IgD-negative memory B cell (primary cell): ENCODE data around the gene SLC16A8. TPM values are rescaled to one million over a fixed set of nuclear protein-coding genes. Genes with fewer than 3 reads are reported as not detected.
A peak's percentile ranks its signal among the peaks of the same experiment; 100 is the strongest.

Source experiments
- H3K27ac Mint-ChIP-seq, 3 donors: one replicate each; pipeline ENCODE4 v1.8.0; 2020 to 2022; ENCODE audit warnings: mild to moderate bottlenecking in 3 of 3, mixed read lengths in 3 of 3, moderate library complexity in 1 of 3
- H3K27me3 Mint-ChIP-seq: one replicate; pipeline ENCODE4 v1.8.0; 2021; ENCODE audit warnings: mixed read lengths
- H3K36me3 Mint-ChIP-seq: one replicate; pipeline ENCODE4 v1.8.0; 2020; ENCODE audit warnings: mild to moderate bottlenecking, mixed read lengths
- H3K4me1 Mint-ChIP-seq, 3 donors: one replicate each; pipeline ENCODE4 v1.8.0; 2020 to 2022; ENCODE audit warnings: mixed read lengths in 3 of 3, mild to moderate bottlenecking in 1 of 3
- H3K4me3 Mint-ChIP-seq, 4 donors: one replicate each; pipeline ENCODE4 v1.8.0; 2020 to 2022; ENCODE audit warnings: mild to moderate bottlenecking in 4 of 4, mixed read lengths in 4 of 4, moderate library complexity in 3 of 4
- H3K9me3 Mint-ChIP-seq, 3 donors: one replicate each; pipeline ENCODE4 v1.8.0; 2020 to 2021; ENCODE audit warnings: mixed read lengths in 3 of 3, mild to moderate bottlenecking in 1 of 3
- polyA plus RNA-seq: library from polyadenylated mRNA; unstranded; fragments of 300-500 nt; fragmentation: Illumina TruSeq; gene quantifications from one replicate; pipeline ENCODE4 v1.2.3, GENCODE V29; 2021

SLC16A8 gene
- not detected for polyA plus RNA-seq

- Mint-ChIP-seq H3K27me3 (peaks cover 22% of the 10 kb centered on the region), H3K4me1 (no peaks in the 10 kb centered on the region), H3K36me3 (no peaks in the 10 kb centered on the region), H3K4me3 (peak within 1 kb of the TSS in 1 of 4 donors; percentile 17), H3K9me3 (no peaks in the 10 kb centered on the region), H3K27ac (peak within 1 kb of the TSS in 1 of 3 donors; percentile 50)
Measured at GRCh38 chr22:38083931-38084631, at the start of gene SLC16A8. SLC16A8 (minus strand) TSS chr22:38084184; CDS start chr22:38082873, 1,311 bp downstream.

GRCh38 chr22:38133331-38133730 is 49.3 kb upstream of the SLC16A8 start:
- Mint-ChIP-seq H3K27ac (no peak overlapping the region), H3K27me3 (no peaks in the 10 kb centered on the region), H3K36me3 (peaks cover 8% of the 10 kb centered on the region), H3K4me3 (no peak overlapping the region), H3K4me1 (peaks cover 0 to 5% (median 0%) of the 10 kb centered on the region in 3 donors), H3K9me3 (no peaks in the 10 kb centered on the region)

GRCh38 chr22:38132794-38133193 is 48.8 kb upstream of the SLC16A8 start:
- peaks cover 0 to 5% (median 0%) of the 10 kb centered on the region in 3 donors for H3K4me1 Mint-ChIP-seq
- peaks cover 6% of the 10 kb centered on the region for H3K36me3 Mint-ChIP-seq
- H3K27me3 Mint-ChIP-seq = no peaks in the 10 kb centered on the region
- no peak overlapping the region for H3K4me3 Mint-ChIP-seq
- H3K9me3 Mint-ChIP-seq = no peaks in the 10 kb centered on the region
- no peak overlapping the region for H3K27ac Mint-ChIP-seq

- peaks cover 0 to 5% (median 0%) of the 10 kb centered on the region in 3 donors for H3K4me1 Mint-ChIP-seq
- H3K36me3 Mint-ChIP-seq = peaks cover 6% of the 10 kb centered on the region
- no peaks in the 10 kb centered on the region for H3K9me3 Mint-ChIP-seq
- no peaks in the 10 kb centered on the region for H3K27me3 Mint-ChIP-seq
- no peak overlapping the region for H3K4me3 Mint-ChIP-seq
- no peak overlapping the region for H3K27ac Mint-ChIP-seq
Measured at GRCh38 chr22:38132136-38132535, 48.2 kb upstream of the SLC16A8 start.

GRCh38 chr22:38131399-38131798 is 47.4 kb upstream of the SLC16A8 start:
- Mint-ChIP-seq H3K36me3 (peaks cover 6% of the 10 kb centered on the region), H3K4me3 (no peak overlapping the region), H3K27ac (no peak overlapping the region)

GRCh38 chr22:38129856-38130255 is 45.9 kb upstream of the SLC16A8 start:
- Mint-ChIP-seq H3K27me3 (no peaks in the 10 kb centered on the region), H3K9me3 (no peaks in the 10 kb centered on the region), H3K27ac (peak overlapping the region in 1 of 3 donors; percentile 80), H3K36me3 (peaks cover 3% of the 10 kb centered on the region), H3K4me1 (no peaks in the 10 kb centered on the region), H3K4me3 (no peak overlapping the region)

More at GRCh38 chr22:38131399-38131798, 47.4 kb upstream of the SLC16A8 start:
- Mint-ChIP-seq H3K27me3 (no peaks in the 10 kb centered on the region), H3K4me1 (peaks cover 0 to 5% (median 0%) of the 10 kb centered on the region in 3 donors), H3K9me3 (no peaks in the 10 kb centered on the region)

- H3K27ac Mint-ChIP-seq = no peak overlapping the region
Measured at GRCh38 chr22:38129021-38129420, 45.0 kb upstream of the SLC16A8 start.

GRCh38 chr22:38127869-38128268 is 43.9 kb upstream of the SLC16A8 start:
- peaks cover 0 to 1% (median 0%) of the 10 kb centered on the region in 3 donors for H3K4me1 Mint-ChIP-seq
- H3K27me3 Mint-ChIP-seq = no peaks in the 10 kb centered on the region
- H3K4me3 Mint-ChIP-seq = no peak overlapping the region
- H3K27ac Mint-ChIP-seq = no peak overlapping the region
- peaks cover 5% of the 10 kb centered on the region for H3K36me3 Mint-ChIP-seq
- no peaks in the 10 kb centered on the region for H3K9me3 Mint-ChIP-seq

More at GRCh38 chr22:38129021-38129420, 45.0 kb upstream of the SLC16A8 start:
- no peaks in the 10 kb centered on the region for H3K27me3 Mint-ChIP-seq
- H3K4me3 Mint-ChIP-seq = no peak overlapping the region
- H3K36me3 Mint-ChIP-seq = peaks cover 5% of the 10 kb centered on the region
- peaks cover 0 to 1% (median 0%) of the 10 kb centered on the region in 3 donors for H3K4me1 Mint-ChIP-seq
- H3K9me3 Mint-ChIP-seq = no peaks in the 10 kb centered on the region

GRCh38 chr22:38126928-38127668 is 43.1 kb upstream of the SLC16A8 start:
- Mint-ChIP-seq H3K4me3 (no peak overlapping the region), H3K4me1 (peaks cover 0 to 1% (median 0%) of the 10 kb centered on the region in 3 donors), H3K27me3 (no peaks in the 10 kb centered on the region), H3K27ac (no peak overlapping the region), H3K9me3 (no peaks in the 10 kb centered on the region), H3K36me3 (peaks cover 4% of the 10 kb centered on the region)

- Mint-ChIP-seq H3K4me3 (no peak overlapping the region), H3K4me1 (peaks cover 0 to 1% (median 0%) of the 10 kb centered on the region in 3 donors), H3K27ac (no peak overlapping the region)
Measured at GRCh38 chr22:38125751-38126201, 41.8 kb upstream of the SLC16A8 start.

GRCh38 chr22:38125038-38125610 is 41.1 kb upstream of the SLC16A8 start:
- peaks cover 0 to 1% (median 0%) of the 10 kb centered on the region in 3 donors for H3K4me1 Mint-ChIP-seq
- H3K36me3 Mint-ChIP-seq = peaks cover 4% of the 10 kb centered on the region
- H3K27ac Mint-ChIP-seq = no peak overlapping the region
- H3K27me3 Mint-ChIP-seq = no peaks in the 10 kb centered on the region
- H3K4me3 Mint-ChIP-seq = peak overlapping the region in 1 of 4 donors; percentile 28
- H3K9me3 Mint-ChIP-seq = no peaks in the 10 kb centered on the region

More at GRCh38 chr22:38125751-38126201, 41.8 kb upstream of the SLC16A8 start:
- Mint-ChIP-seq H3K9me3 (no peaks in the 10 kb centered on the region), H3K27me3 (no peaks in the 10 kb centered on the region), H3K36me3 (peaks cover 4% of the 10 kb centered on the region)

GRCh38 chr22:38124236-38124974 is 40.4 kb upstream of the SLC16A8 start:
- Mint-ChIP-seq H3K4me1 (peaks cover 0 to 1% (median 0%) of the 10 kb centered on the region in 3 donors), H3K27me3 (no peaks in the 10 kb centered on the region), H3K27ac (no peak overlapping the region), H3K9me3 (no peaks in the 10 kb centered on the region), H3K4me3 (no peak overlapping the region), H3K36me3 (peaks cover 4% of the 10 kb centered on the region)

- peaks cover 4% of the 10 kb centered on the region for H3K36me3 Mint-ChIP-seq
- H3K27me3 Mint-ChIP-seq = no peaks in the 10 kb centered on the region
- H3K9me3 Mint-ChIP-seq = no peaks in the 10 kb centered on the region
- H3K27ac Mint-ChIP-seq = no peak overlapping the region
- no peak overlapping the region for H3K4me3 Mint-ChIP-seq
- H3K4me1 Mint-ChIP-seq = peaks cover 0 to 1% (median 0%) of the 10 kb centered on the region in 3 donors
Measured at GRCh38 chr22:38122616-38123015, 38.6 kb upstream of the SLC16A8 start.

GRCh38 chr22:38120359-38121110 is 36.6 kb upstream of the SLC16A8 start:
- Mint-ChIP-seq H3K4me3 (no peak overlapping the region), H3K27ac (no peak overlapping the region), H3K4me1 (peaks cover 0 to 1% (median 0%) of the 10 kb centered on the region in 3 donors), H3K36me3 (peaks cover 4% of the 10 kb centered on the region), H3K9me3 (no peaks in the 10 kb centered on the region), H3K27me3 (no peaks in the 10 kb centered on the region)
